ENCODE data around the gene EEF2K.
A peak's percentile ranks its signal among the peaks of the same experiment; 100 is the strongest.
"Not testable (repeated sequence)": the region's sequence is repeated elsewhere in the genome, so short reads cannot be mapped to it uniquely, and the experiment has no call there.

Gene EEF2K
- total RNA-seq = 25.4 to 42.3 reads per million in 2 experiments

DNA sequence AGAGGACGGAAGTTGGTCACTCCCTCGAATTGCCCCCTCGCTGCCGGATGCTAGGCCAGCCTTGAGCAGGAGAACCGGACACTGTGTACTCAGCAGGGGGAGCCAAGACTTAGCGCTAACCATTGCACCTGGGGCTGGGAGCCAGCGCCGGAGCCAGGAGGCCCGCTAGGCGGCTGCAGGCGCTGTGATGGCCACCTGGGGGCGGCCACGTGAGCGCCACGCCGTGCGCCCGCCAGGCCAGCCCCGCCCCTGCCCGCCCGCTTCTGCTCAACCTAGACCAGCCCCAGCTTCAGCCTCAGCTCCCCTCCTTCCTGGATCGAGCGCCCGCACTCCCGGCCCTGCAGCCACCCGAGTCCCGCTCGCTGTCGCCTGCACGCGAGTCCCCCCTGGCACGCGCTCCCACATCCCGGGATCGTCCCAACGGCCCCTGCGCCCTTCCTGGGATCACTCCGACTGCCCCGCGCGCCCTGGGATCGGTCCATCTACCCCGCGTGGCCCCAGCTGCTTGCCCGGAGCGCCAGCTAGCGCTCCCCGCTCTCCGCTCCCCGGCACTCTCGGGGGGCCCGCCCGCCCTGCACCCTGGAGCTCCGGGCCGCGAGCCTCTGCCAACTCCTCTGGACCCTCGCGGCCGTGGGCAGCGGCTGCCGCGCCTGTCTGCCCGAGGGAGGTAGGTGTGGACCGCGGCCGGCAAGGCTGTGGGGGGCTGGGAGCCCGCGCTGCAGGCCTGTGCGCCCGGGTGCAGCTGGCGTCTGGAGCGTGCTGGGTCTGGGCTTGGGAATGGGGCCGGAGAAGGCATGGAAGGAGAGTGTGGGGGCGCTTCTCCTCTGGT is at the start of gene EEF2K:
Gene EEF2K (plus strand): TSS at position 266 of the 829 bp plus-strand sequence. CDS start 19,452 bp downstream, outside the sequence.
- DNase-seq (ENCODE audit: low read depth) = peak; percentile 69

DNA sequence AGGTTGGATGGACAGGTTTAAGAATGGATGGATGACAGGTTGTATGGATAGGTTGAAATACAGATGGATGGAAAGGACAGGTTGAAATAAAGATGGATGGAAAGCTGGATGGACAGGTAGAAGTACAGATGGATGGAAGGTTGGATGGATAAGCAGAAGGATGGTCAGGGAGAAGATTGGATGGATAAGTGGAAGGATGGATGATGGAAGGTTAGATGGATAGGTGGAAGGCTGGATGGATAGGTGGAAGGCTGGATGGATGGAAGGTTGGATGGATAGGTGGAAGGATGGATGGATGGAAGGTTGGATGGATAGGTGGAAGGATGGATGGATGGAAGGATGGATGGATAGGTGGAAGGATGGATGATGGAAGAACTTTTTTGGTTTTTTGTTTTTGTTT is 44.7 kb upstream of the EEF2K start:
- no peak for DNase-seq (ENCODE audit: low read depth)

DNA sequence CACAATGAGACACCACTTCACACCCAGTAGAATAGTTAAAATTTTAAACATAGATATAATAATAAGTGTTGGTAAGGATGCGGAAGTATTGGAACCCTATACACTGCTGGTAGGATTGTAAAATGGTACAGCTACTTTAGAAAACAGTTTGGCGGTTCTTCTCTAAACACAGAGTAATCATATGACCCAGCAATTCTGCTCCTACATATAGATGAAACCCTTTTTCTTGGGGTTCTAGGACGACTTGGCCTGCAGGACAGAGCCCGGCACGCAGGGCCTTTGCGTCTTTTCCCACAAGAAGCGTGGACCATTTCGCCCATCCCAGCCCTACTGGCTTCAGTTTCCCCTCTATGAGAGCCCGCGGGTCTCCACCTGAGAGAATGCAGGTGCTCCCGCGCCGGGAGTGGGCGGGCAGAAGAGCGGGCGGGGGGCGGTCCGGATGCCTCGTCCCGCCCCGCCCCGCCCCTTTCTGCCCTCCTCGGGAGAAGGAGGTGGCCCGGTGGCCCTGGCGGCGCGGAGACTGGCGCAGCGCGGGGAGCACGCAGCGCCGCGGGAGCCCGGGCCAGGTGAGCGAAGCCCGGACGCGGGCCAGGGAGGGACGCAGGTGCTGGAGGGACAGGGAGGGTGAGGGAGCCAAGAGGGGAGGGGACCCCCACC is 44.0 kb upstream of the EEF2K start, which contains the start of gene SDR42E2:
Gene SDR42E2 (plus strand): TSS at position 508 of the 657 bp plus-strand sequence. CDS start 3,077 bp downstream, outside the sequence.
- DNase-seq (ENCODE audit: low read depth) = peak; percentile 37

DNA sequence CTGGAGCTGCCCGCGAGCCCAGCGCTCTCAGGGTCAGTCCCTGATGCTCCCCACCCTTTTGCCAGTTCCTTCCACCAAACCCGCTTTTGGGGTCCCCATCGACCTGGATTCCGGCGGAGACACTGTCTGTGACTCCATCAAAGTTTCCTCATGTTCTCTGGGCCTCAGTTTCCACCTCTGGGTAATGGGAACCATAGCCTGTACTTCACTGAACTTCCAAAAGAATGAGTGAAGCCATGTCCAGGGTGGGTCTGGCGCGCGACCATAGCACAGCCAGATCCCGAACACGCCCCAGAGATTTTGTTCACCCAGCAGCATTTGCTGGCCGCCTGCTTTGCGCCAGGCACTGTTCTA is 43.4 kb upstream of the EEF2K start:
- no peak for DNase-seq (ENCODE audit: low read depth)

DNA sequence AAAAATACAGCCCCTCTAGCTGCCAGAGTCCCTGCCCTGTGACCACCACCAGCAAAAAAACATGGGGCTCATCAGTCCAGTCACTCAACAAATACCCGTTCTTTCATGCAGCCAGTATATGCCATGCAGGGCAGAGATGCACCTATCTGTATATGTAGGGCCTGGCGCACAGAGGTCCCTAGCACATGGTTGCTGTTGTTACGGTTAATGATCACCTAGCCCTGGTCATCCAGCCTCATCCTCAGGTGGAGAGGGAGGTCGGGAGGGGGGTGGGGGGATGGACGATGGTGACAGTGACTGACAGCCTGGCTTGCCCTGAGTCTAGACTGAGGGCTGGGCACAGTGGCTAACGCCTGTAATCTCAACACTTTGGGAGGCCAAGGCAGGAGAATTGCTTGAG is 42.3 kb upstream of the EEF2K start:
- DNase-seq (ENCODE audit: low read depth) = no peak

DNA sequence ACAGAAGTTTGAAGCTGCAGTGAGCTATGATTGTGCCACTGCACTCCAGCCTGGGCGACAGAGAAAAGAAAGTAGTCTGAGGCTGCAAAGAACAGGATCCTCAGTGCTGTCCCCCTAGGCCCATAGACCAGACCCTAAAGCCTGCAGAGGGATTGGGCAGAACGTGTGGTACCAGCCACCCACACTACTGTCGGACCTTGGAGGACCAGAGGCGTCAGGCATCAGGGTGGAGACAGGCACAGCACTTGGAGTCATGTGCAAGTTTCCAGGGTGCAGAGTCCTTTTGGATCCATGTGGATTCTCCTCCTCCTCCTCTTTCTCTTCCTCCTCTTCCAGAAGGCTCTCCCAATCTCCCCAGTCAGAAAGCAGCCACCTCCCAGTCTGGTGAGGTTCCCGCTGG is 41.6 kb upstream of the EEF2K start:
- DNase-seq (ENCODE audit: low read depth) = no peak

DNA sequence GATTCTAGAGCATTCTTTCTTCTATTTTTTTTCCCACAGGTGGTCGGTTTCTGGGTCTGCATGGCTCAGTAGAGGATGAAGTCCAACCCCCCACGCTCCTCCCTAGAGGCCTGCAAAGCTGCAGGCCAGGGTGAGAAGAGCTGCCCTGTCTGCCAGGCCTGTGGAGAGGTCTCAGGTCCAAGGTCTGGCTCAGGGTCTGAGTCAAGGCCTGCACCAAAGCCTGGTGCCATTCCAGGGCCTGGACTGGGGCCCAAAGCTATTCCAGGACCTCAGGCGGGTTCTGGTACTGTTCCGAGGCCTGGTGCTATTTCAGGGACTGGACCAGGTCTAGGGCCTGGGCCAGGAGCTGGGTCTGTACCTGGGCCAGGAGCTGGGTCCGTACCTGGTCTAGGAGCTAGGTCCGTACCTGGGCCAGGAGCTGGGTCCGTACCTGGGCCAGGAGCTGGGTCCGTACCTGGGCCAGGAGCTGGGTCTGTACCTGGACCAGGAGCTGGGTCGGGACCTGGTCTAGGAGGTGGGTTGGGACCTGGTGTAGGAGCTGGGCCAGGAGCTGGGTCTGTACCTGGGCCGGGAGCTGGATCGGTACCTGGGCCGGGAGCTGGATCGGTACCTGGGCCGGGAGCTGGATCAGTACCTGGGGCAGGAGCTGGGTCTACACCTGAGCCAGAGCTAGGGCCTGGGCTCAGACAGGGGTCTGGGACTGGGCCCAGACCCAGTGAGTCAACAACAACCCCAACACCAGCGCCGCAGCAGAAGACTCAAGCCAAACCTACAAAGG is 40.4 kb upstream of the EEF2K start:
- DNase-seq (ENCODE audit: low read depth) = no peak

DNA sequence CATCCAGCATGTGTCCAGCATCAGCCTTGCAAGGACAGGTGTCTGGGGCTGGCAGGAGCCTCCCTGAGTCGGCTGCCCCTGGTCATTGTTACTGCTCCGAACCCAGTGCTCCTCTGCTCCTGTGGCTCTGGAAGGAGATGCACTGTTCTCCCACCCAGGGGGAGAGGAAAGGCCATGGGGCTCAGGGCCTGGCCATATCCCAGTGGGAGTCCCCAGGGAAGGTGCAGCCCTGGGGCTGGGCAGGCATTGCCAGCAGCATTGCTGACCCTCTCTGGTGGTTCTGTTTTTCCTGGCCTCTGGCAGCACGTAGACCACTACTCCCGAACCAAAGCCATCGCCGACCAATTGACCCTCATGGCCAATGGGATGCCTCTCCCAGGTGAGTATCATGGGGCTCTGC is 34.1 kb upstream of the EEF2K start:
- no peak for DNase-seq (ENCODE audit: low read depth)

DNA sequence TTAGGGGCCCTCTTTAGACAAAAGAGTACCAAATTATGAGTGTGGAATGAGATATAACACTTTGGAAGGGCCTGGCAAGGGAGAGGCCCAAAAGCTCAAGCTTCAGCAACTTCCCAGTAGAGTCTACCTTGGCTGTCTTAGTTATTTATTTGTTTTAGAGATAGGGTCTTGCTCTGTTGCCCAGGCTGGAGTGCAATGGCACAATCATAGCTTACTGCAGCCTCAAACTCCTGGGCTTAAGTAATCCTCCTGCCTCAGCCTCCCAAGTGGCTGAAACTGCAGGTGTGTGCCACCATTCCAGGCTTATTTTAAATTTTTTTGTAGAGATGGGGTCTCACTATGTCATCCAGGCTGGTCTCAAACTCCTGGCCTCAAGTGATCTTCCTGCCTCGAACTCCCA is 33.4 kb upstream of the EEF2K start:
- not testable (repeated sequence) for DNase-seq (ENCODE audit: low read depth)

DNA sequence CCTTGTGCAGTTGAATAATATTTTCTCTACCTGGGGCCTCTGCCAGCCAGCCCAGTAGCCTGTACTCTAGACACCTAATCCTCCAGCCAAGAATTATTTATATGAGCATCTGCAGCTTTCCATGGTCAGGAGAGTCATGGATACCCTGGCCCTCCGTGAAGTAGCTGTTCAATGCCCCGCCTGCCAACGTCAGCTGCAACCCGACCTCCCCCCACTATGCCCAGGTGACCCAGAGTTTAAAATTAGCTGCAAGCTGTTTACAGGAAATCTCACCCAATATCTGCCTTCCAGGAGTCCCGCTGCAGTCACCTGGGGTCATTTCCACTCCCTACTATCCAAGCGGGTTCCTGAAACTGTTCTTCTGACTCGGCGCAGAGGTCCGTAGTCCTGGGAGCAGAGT is 31.4 kb upstream of the EEF2K start:
- DNase-seq (ENCODE audit: low read depth) = no peak

DNA sequence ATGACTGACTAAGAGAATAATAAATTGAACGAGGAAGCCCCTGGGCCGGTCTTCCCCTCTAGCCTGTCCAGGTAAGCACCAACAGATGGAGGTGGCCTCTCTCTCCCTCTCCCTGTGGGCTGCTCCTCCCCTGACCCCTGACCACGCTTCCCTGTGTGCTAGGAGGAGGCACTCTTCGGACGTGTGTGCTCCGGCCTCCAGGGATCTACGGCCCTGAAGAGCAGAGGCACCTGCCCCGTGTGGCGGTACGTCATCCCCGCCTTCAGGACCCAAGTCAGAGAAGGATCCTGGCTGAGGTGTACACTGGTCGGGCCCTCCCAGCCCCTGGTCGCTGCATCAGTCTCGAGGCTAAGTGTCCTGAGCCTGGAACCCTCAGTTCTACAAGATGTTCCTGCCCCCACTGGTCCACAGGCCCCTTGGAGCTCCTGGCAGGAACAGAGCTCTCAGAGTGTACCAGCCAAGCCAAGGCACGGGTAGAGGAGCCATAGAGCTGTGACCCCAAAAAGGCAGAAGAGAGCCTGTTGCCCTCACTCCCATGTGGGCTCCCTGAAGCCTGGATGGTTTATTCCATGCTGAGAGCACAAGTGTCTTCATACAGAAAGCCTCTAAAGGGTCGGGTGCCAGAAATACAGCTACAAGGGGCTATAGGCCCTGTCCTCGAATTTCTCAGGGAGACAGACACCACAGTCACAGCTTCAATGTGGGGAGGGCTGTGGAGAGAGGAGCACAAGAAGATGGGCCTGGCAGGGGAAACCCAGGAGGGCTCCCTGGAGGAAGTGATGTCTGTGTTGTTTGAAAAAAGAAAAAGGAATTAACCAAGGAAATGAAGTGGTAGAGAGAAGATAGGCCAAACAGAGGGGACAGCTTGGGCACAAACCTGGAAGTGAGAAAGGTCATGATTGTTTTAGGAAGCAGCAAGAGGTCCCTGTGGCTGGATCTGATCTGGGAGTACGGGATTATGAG is 27.8 kb upstream of the EEF2K start:
- no peak for DNase-seq (ENCODE audit: low read depth)

DNA sequence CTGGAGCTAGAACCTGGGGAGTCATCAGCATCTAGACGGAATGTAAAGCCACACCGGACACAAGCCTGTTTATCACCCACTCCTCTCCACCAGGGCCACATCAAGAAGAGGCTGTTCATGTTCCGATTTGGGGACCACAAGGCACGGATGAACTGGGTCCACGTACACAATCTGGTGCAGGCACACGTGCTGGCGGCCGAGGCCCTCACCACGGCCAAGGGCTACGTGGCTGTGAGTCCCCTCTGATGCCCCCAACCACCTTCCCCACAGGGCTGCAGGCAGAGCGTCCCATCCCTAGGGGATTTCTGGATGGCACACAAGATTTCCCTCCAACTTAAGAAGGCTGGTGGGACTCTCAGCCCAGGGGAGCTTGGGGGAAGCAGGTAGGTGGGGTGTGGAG is 24.7 kb upstream of the EEF2K start:
- DNase-seq (ENCODE audit: low read depth) = no peak

DNA sequence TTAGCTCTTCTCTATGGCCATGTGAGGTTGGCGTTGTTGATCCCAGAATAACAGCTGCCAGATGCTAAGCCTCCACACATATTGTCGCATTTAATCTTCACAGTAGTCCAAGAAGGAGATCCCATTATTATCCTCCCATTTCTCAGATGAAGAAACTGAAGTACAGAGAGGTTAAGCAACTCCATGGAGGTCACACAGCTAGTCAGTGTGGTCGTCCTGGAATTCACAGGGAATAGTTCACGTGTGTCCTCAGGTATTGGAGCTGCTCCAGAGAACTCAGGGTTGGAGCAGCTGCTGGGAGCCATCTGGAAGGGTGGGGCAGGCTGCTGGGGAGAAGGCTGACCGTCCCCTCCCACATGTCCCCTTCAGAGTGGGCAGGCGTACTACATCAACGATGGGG is 24.2 kb upstream of the EEF2K start:
- DNase-seq (ENCODE audit: low read depth) = no peak

DNA sequence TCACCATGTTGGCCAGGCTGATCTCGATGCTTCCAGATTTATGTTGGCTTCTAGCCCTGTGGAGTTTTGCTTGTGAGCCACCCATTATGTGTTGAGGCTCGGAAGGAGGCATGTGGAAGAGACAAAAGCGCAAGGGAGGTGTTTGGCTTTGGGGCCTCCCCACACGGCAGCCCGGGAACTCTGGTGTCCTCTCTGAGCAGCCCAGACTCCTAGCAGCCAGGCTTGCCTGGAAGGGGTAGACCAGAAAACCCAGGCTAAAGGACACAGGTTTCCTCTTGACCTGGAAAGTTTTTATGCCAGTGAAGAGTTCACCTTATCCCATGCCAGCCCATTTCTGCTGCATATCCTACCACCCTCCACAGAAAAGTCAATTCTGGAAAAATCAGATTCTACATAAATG is 22.7 kb upstream of the EEF2K start:
- DNase-seq (ENCODE audit: low read depth) = no peak

DNA sequence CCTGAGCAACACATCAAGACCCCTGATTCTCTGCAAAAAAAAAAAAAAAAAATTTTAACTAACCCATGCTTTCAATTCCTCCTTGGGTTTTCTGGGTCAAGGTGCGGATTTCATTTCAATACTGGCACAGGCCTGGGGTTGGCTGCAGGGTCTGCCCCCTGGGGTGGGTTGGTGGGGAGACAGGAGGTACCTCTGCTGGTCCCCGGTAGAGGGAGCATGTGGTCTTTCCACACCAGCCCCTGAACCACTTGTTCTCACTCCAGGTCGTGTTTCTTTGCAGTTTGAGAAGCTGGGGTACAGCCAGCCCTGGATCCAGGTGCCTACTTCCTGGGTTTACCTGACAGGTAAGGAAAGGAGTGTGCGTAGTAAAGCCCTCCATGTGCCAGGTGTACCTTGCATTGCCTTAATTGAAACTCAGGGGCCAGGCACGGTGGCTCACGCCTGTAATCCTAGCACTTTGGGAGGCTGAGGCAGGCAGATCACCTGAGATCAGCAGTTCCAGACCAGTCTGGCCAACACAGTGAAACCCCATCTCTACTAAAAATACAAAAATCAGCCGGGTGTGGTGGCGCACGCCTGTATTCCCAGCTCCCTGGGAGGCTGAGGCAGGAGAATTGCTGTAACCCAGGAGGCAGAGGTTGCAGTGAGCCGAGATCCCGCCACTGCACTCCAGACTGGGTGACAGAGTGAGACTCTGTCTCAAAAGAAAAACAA is 22.0 kb upstream of the EEF2K start:
- no peak for DNase-seq (ENCODE audit: low read depth)

DNA sequence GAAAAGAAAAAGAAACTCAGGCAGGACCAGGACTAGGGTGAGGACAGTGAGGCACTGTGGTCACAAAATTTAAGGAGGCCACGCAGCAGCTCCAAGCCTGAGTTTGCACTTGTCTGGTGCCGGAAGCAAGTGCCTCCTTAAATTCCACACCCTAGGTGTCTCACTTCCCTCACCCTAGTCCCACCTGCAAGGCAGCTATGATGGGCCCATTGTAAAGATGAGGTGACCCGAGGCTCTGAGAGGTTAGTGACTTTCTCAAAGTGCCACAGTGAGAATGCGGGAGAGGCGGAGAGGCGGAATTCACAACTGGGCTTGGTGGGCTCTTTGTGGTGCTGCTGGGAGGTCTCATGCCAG is 21.5 kb upstream of the EEF2K start:
- DNase-seq (ENCODE audit: low read depth) = no peak

DNA sequence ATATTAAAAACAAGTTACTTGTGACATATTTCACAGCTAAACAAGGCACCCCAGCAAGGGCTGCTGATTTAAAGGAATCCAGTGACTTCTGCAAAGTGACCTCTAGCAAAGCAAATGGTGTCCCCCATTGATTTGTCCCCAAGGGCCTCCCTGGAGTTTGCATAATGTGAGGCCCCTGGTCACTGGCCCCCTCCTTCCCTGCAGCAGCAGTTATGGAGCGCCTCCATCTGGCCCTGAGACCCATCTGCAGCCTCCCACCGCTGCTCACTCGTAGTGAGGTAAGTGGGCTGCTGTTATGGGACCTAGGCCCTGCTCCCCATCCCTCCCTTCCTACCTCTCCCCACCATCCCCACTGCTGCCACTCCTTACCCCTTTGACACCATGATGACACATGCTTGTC is 19.6 kb upstream of the EEF2K start:
- DNase-seq (ENCODE audit: low read depth) = no peak

DNA sequence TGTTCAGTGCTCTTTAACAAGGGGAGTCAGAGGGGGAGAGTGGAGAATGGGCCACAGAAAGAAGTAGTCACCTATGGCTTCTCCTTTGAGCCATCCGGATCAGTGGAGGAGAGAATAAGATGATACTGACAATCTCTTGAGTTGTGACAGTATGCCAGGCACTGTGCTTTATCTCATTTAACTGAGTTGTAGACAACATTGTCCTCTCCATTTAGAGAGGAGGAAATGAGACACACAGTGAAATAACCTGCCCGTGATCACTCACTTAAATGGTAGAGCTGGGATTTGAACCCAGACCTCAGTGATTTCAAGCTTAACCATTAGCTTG is 17.8 kb upstream of the EEF2K start:
- no peak for DNase-seq (ENCODE audit: low read depth)

DNA sequence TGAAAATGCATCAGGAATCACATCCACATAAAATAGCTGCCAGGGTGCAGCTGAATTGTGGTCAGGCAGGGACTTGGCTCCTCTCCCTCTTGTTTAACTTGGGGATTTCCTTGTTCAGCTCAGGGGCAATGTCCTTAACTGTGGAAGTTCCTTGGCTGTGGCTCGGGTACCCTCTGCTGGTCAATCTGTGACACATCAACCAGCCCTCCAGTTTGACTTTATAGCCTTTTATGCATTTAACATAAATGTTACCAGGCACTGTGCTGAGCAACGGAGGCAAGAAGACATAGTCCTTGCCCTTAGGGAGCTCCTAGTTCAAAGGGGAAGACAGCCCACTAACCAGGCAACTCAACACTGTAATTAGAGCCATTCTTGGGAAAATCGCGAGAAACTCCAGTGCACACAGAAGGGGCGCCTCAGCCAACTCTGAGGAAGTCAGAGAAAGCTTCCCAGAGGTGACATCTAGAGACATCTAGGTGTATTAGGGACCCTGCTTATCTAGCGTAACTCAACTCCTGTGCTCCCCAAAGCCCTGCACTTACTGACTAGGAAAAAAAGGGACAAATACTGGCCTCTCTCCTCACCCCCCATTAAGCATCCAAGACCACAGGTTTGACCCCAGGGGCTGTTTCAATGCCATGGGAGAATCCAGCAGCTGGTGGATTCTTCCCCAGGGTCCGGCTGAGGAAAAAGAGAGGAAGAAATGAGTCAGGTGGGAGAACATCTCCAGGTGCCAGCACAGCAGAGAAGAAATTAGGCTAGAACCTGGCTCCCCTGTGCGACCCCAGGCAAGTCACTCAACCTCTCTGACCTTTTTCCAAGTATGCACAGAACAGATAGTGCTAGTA is 17.3 kb upstream of the EEF2K start:
- DNase-seq (ENCODE audit: low read depth) = peak; percentile 57

DNA sequence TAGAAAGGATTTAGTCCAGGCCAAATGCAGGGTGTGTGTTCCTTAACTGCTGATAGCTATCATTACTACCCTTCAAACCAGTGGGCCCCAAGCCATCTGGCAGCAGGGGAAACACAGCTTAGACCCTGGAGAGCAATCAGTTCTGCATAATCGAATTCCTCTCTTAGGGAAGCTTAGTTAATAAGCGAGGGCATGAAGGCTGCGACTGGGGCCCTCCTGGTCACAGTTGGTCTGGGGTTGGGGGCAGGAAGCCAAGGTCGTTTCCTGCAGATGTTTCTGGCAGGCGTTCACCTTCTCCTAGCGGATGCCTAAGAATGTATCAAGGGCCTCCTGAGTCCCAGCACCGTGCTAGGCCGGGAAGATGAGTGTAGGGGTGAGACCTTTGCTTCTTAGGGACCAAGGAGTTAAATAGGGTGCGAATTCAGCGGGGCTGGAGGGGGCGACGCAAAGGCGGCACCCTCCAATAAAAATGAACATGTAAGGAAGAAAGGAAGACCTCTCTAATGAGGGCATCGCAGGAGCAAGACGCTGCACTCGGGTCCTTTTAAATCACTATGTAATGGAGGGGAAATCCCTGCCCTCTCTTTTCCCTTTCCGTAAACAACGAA is 16.5 kb upstream of the EEF2K start:
- no peak for DNase-seq (ENCODE audit: low read depth)

Measured in T follicular helper cell (primary cell).